Fibroblast of skin of right biceps (primary cell): ENCODE measurements around the gene SOWAHB.
A peak's percentile ranks its signal among the peaks of the same experiment; 100 is the strongest.
"Not testable (repeated sequence)": the region's sequence is repeated elsewhere in the genome, so short reads cannot be mapped to it uniquely, and the experiment has no call there.

Source experiments
- DNase-seq: peaks from one replicate; pipeline ENCODE4 v3.0.0-alpha.2; 2013

SOWAHB gene

GRCh38 chr4:76895619-76896018 is 2.3 kb downstream of the SOWAHB start:
- no peak for DNase-seq

GRCh38 chr4:76894537-76895255 is 3.2 kb downstream of the SOWAHB start:
- peak; percentile 38 for DNase-seq

- no peak for DNase-seq
These were observed 5.3 kb downstream of the SOWAHB start for GRCh38 chr4:76892601-76893000.

- no peak for DNase-seq
These were observed 5.9 kb downstream of the SOWAHB start for GRCh38 chr4:76892001-76892400.

- no peak for DNase-seq
These were observed 11.0 kb downstream of the SOWAHB start for GRCh38 chr4:76886848-76887441.

- no peak for DNase-seq
These were observed 11.7 kb downstream of the SOWAHB start for GRCh38 chr4:76886214-76886613.

GRCh38 chr4:76883147-76883546 is 14.8 kb downstream of the SOWAHB start:
- peak; percentile 80 for DNase-seq

GRCh38 chr4:76882630-76883029 is 15.3 kb downstream of the SOWAHB start:
- no peak for DNase-seq

GRCh38 chr4:76881375-76881774 is 16.6 kb downstream of the SOWAHB start:
- no peak for DNase-seq

- DNase-seq = no peak
These were observed 18.1 kb downstream of the SOWAHB start for GRCh38 chr4:76879731-76880364.

GRCh38 chr4:76878641-76879165 is 19.2 kb downstream of the SOWAHB start:
- DNase-seq = not testable (repeated sequence)

GRCh38 chr4:76874176-76874575 is 23.8 kb downstream of the SOWAHB start:
- DNase-seq = no peak

GRCh38 chr4:76873495-76873894 is 24.4 kb downstream of the SOWAHB start:
- DNase-seq = no peak

- no peak for DNase-seq
These were observed 25.4 kb downstream of the SOWAHB start for GRCh38 chr4:76872556-76872955.

GRCh38 chr4:76868780-76869179 is 29.2 kb downstream of the SOWAHB start:
- DNase-seq = not testable (repeated sequence)

GRCh38 chr4:76867880-76868655 is 29.9 kb downstream of the SOWAHB start:
- no peak for DNase-seq

- no peak for DNase-seq
These were observed 30.6 kb downstream of the SOWAHB start for GRCh38 chr4:76867377-76867776.

- peak; percentile 11 for DNase-seq
These were observed 31.3 kb downstream of the SOWAHB start for GRCh38 chr4:76866641-76867040.

- no peak for DNase-seq
These were observed 39.6 kb downstream of the SOWAHB start for GRCh38 chr4:76858319-76858718.

- no peak for DNase-seq
These were observed 40.9 kb downstream of the SOWAHB start for GRCh38 chr4:76857074-76857409.

GRCh38 chr4:76856243-76857073 is 41.5 kb downstream of the SOWAHB start:
- DNase-seq = peak; percentile 41

GRCh38 chr4:76854858-76855257 is 43.1 kb downstream of the SOWAHB start:
- no peak for DNase-seq
